ENCODE measurements around the gene ERCC6L.
"Not testable (repeated sequence)": the region's sequence is repeated elsewhere in the genome, so short reads cannot be mapped to it uniquely, and the experiment has no call there.

The ERCC6L gene

GRCh38 chrX:72176981-72177380 is 61.8 kb downstream of the ERCC6L start:
- no peak for TF ChIP-seq CTCF (conservative IDR thresholded peaks at IDR 0.05; ENCODE audit: control insufficient read depth, insufficient read depth, low read depth, low read length)
- no peak overlapping the region for H3K4me3 ChIP-seq (ENCODE audit: control insufficient read depth, low read depth, low read length)
- no peak for DNase-seq (ENCODE audit: low read depth)

DNA sequence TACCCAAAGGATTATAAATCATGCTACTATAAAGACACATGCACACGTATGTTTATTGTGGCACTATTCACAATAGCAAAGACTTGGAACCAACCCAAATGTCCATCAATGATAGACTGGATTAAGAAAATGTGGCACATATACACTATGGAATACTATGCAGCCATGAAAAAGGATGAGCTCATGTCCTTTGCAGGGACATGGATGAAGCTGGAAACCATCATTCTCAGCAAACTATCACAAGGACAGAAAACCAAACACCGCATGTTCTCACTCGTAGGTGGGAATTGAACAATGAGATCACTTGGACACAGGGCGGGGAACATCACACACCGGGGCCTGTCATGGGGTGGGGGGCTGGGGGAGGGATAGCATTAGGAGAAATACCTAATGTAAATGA is 62.5 kb downstream of the ERCC6L start:
- not testable (repeated sequence) for H3K4me3 ChIP-seq (ENCODE audit: control insufficient read depth, low read depth, low read length); DNase-seq (ENCODE audit: low read depth)

- TF ChIP-seq CTCF (conservative IDR thresholded peaks at IDR 0.05; ENCODE audit: control insufficient read depth, insufficient read depth, low read depth, low read length), result no peak
- H3K4me3 ChIP-seq (ENCODE audit: control insufficient read depth, low read depth, low read length), result no peak overlapping the region
- DNase-seq (ENCODE audit: low read depth), result peak; percentile 11
Observed at GRCh38 chrX:72169008-72169728, 69.7 kb downstream of the ERCC6L start.

GRCh38 chrX:72165551-72165950 is 73.3 kb downstream of the ERCC6L start:
- DNase-seq (ENCODE audit: low read depth), result no peak
- H3K4me3 ChIP-seq (ENCODE audit: control insufficient read depth, low read depth, low read length), result no peak overlapping the region
- no peak for TF ChIP-seq CTCF (conservative IDR thresholded peaks at IDR 0.05; ENCODE audit: control insufficient read depth, insufficient read depth, low read depth, low read length)

GRCh38 chrX:72159769-72160168 is 79.1 kb downstream of the ERCC6L start:
- no peak for TF ChIP-seq CTCF (conservative IDR thresholded peaks at IDR 0.05; ENCODE audit: control insufficient read depth, insufficient read depth, low read depth, low read length)
- H3K4me3 ChIP-seq (ENCODE audit: control insufficient read depth, low read depth, low read length), result no peak overlapping the region
- no peak for DNase-seq (ENCODE audit: low read depth)

DNA sequence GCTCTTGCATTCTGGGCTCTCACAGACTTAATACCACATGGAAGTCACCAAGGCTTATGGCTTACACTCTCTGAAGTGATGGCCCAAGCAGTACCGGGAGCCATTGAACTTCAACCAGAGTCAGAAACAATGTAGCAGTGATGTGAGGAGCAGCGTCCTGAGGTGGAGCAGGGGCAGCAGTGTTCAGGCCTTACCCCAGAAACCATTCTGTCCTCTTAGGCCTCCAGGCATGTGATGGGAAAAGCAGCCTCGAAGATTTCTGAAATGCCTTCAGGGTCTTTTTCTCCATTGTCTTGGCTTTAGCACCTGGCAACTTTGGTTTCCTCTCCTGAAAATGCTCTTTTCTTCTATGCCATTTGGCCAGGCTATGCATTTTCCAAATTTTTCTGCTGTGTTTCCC is 80.1 kb downstream of the ERCC6L start:
- H3K4me3 ChIP-seq (ENCODE audit: control insufficient read depth, low read depth, low read length), result no peak overlapping the region
- no peak for DNase-seq (ENCODE audit: low read depth)
- TF ChIP-seq CTCF (conservative IDR thresholded peaks at IDR 0.05; ENCODE audit: control insufficient read depth, insufficient read depth, low read depth, low read length), result no peak

All from fibroblast of mammary gland (primary cell).